H1 (cell line): Measurements from ENCODE around the gene KLHL28. TPM values are rescaled to one million over a fixed set of nuclear protein-coding genes. Genes with fewer than 3 reads are reported as not detected.

ENCODE experiments used
- CTCF ChIA-PET: fragments of 300-600 bp; sonication (Branson Sonifier 250); formaldehyde crosslinking; loops from one replicate; lab custom pipeline; 2021; ENCODE audit not compliant: partially characterized antibody; lab: Charles Lee
- POLR2A ChIA-PET: fragments of 300-600 bp; sonication (Branson Sonifier 250); formaldehyde crosslinking; loops from one replicate; lab custom pipeline; 2021; ENCODE audit warnings: inconsistent platforms; ENCODE audit not compliant: partially characterized antibody; lab: Charles Lee
- DNase-seq, 2 experiments: peaks; one replicate each; pipeline versions ENCODE4 v3.0.0 to v3.0.0-alpha.2; 2010 to 2022; ENCODE audit warnings: low spot score in 2 of 2, low read depth in 1 of 2, mixed read lengths in 1 of 2
- FAIRE-seq: peaks from 2 replicates; lab custom pipeline; 2011; peaks lifted over from hg19 to GRCh38; lab: Jason Lieb, UNC
- H2AFZ ChIP-seq: 2 replicates; pipeline ENCODE4 v1.8.1; 2012; ENCODE audit warnings: low read length, inconsistent platforms
- H2AK5ac ChIP-seq: 2 replicates; pipeline ENCODE4 v1.6.1; 2013; ENCODE audit warnings: low read depth, low read length
- H2BK120ac ChIP-seq: replicated peaks from 2 replicates; pipeline ENCODE3; 2013; ENCODE audit warnings: low read depth, low read length, inconsistent platforms
- H2BK12ac ChIP-seq: 2 replicates; pipeline ENCODE4 v1.6.1; 2013; ENCODE audit warnings: low read depth, low read length
- H2BK15ac ChIP-seq: 2 replicates; pipeline ENCODE4 v1.6.1; 2013; ENCODE audit warnings: low read length
- H2BK20ac ChIP-seq: 2 replicates; pipeline ENCODE4 v1.6.1; 2013; ENCODE audit warnings: low read length
- H2BK5ac ChIP-seq: 2 replicates; pipeline ENCODE4 v1.6.1; 2013; ENCODE audit warnings: low read depth, low read length
- H3K14ac ChIP-seq: 2 replicates; pipeline ENCODE4 v1.6.1; 2013; ENCODE audit warnings: inconsistent platforms; ENCODE audit not compliant: insufficient read length
- H3K18ac ChIP-seq: 2 replicates; pipeline ENCODE4 v1.6.1; 2013; ENCODE audit warnings: low read length; ENCODE audit errors: extremely low read depth
- H3K23ac ChIP-seq: 2 replicates; pipeline ENCODE4 v1.6.1; 2013; ENCODE audit warnings: inconsistent platforms; ENCODE audit not compliant: insufficient read length
- H3K23me2 ChIP-seq: 2 replicates; pipeline ENCODE4 v1.6.1; 2013; ENCODE audit warnings: low read depth, low read length
- H3K27ac ChIP-seq: 2 replicates; pipeline ENCODE4 v1.6.1; 2011; ENCODE audit warnings: low read depth, low read length, inconsistent platforms
- H3K27me3 ChIP-seq, 4 experiments: replicated peaks in 1 of 4; 1 replicate in 1 of 4; 2 replicates in 3 of 4; pipeline versions ENCODE4 v1.6.1 to v1.8.1; 2011 to 2013; ENCODE audit warnings: low read length in 3 of 4, mild to moderate bottlenecking in 3 of 4, inconsistent platforms in 2 of 4, mixed read lengths in 2 of 4, moderate library complexity in 1 of 4; ENCODE audit not compliant: control insufficient read depth in 3 of 4, insufficient read depth in 3 of 4; ENCODE audit errors: extremely low read depth in 1 of 4
- H3K36me3 ChIP-seq, 4 experiments: 2 replicates each; pipeline versions ENCODE4 v1.6.1 to v1.8.1; 2011 to 2013; ENCODE audit warnings: mild to moderate bottlenecking in 4 of 4, low read length in 3 of 4, moderate library complexity in 2 of 4, control low read depth in 1 of 4, inconsistent platforms in 1 of 4; ENCODE audit not compliant: insufficient read depth in 4 of 4, control insufficient read depth in 2 of 4
- H3K4ac ChIP-seq: replicated peaks from 2 replicates; pipeline ENCODE3; 2013; ENCODE audit warnings: low read length, low read depth, mixed read lengths, inconsistent platforms; ENCODE audit not compliant: insufficient read length
- H3K4me1 ChIP-seq, 4 experiments: replicated peaks in 1 of 4; 1 replicate in 1 of 4; 2 replicates in 3 of 4; pipeline versions ENCODE4 v1.6.1 to v1.8.1; 2011 to 2013; ENCODE audit warnings: low read length in 3 of 4, inconsistent platforms in 2 of 4, mixed read lengths in 1 of 4; ENCODE audit not compliant: insufficient read depth in 4 of 4, control insufficient read depth in 3 of 4
- H3K4me2 ChIP-seq, 2 experiments: 2 replicates each; pipeline versions ENCODE4 v1.6.1 to v1.8.1; 2011 to 2013; ENCODE audit warnings: low read depth in 2 of 2, low read length in 2 of 2, control low read depth in 1 of 2, inconsistent platforms in 1 of 2, mild to moderate bottlenecking in 1 of 2; ENCODE audit not compliant: insufficient read depth in 1 of 2
- H3K4me3 ChIP-seq, 4 experiments: fragments of 200-600, 300-600 bp in 1 of 4; sonication (generic), shearing (Covaris generic), sonication (Bioruptor Twin) in 1 of 4; 2 replicates each; pipeline versions ENCODE4 v1.5.1 to v1.8.1; 2011 to 2016; ENCODE audit warnings: low read length in 4 of 4, low read depth in 3 of 4, control low read depth in 2 of 4, inconsistent platforms in 2 of 4, mild to moderate bottlenecking in 2 of 4, mixed read lengths in 1 of 4, moderate library complexity in 1 of 4; ENCODE audit not compliant: insufficient read depth in 2 of 4; ENCODE audit errors: extremely low read depth in 1 of 4
- H3K56ac ChIP-seq: replicated peaks from 2 replicates; pipeline ENCODE3; 2013; ENCODE audit warnings: low read depth, mild to moderate bottlenecking, mixed read lengths, low read length, inconsistent platforms; ENCODE audit not compliant: insufficient read length
- H3K79me1 ChIP-seq: 2 replicates; pipeline ENCODE4 v1.6.1; 2013; ENCODE audit warnings: low read depth, low read length, control low read depth
- H3K79me2 ChIP-seq, 2 experiments: 2 replicates each; pipeline versions ENCODE4 v1.6.1 to v1.8.1; 2012 to 2013; ENCODE audit warnings: low read length in 2 of 2, mild to moderate bottlenecking in 2 of 2, inconsistent platforms in 1 of 2; ENCODE audit not compliant: insufficient read depth in 2 of 2, control insufficient read depth in 1 of 2
- H3K9ac ChIP-seq, 4 experiments: replicated peaks in 1 of 4; 1 replicate in 1 of 4; 2 replicates in 3 of 4; pipeline versions ENCODE4 v1.6.1 to v1.8.1; 2011 to 2013; ENCODE audit warnings: low read depth in 3 of 4, low read length in 3 of 4, control low read depth in 2 of 4, mild to moderate bottlenecking in 2 of 4, moderate library complexity in 2 of 4, inconsistent platforms in 1 of 4; ENCODE audit errors: extremely low read depth in 1 of 4
- H3K9me3 ChIP-seq, 2 experiments: 2 replicates each; pipeline versions ENCODE4 v1.6.1 to v1.8.1; 2012 to 2013; ENCODE audit warnings: mild to moderate bottlenecking in 2 of 2, moderate library complexity in 2 of 2, control low read depth in 1 of 2, inconsistent platforms in 1 of 2, low read depth in 1 of 2, low read length in 1 of 2, mixed read lengths in 1 of 2; ENCODE audit not compliant: insufficient read depth in 2 of 2
- H4K20me1 ChIP-seq, 2 experiments: replicated peaks in 1 of 2; 2 replicates each; pipeline versions ENCODE3 to v1.8.1; 2011 to 2013; ENCODE audit warnings: inconsistent platforms in 2 of 2, low read length in 2 of 2, mild to moderate bottlenecking in 1 of 2; ENCODE audit not compliant: insufficient read depth in 2 of 2, control insufficient read depth in 1 of 2
- H4K5ac ChIP-seq: 2 replicates; pipeline ENCODE4 v1.6.1; 2013; ENCODE audit warnings: low read length, low read depth, mixed read lengths, inconsistent platforms; ENCODE audit not compliant: insufficient read length
- H4K8ac ChIP-seq: 2 replicates; pipeline ENCODE4 v1.8.0; 2013; ENCODE audit warnings: mild to moderate bottlenecking, moderate library complexity, low read length, inconsistent platforms; ENCODE audit not compliant: insufficient read depth; ENCODE audit errors: extremely low read depth
- H4K91ac ChIP-seq: replicated peaks from 2 replicates; pipeline ENCODE3; 2013; ENCODE audit warnings: low read length, mixed read lengths, inconsistent platforms; ENCODE audit not compliant: insufficient read length
- ASH2L ChIP-seq: fragments of 200-600, 300-600 bp; sonication (generic); IDR thresholded peaks from one replicate; pipeline ENCODE4 v1.7.1; 2017; ENCODE audit warnings: low read length
- POLR2AphosphoS5 ChIP-seq: IDR thresholded peaks from 2 replicates; pipeline ENCODE4 v1.6.1; 2011; ENCODE audit warnings: low read depth, low read length
- WGBS, 2 experiments: shearing (Covaris generic) in 1 of 2; methylation state at CpG; one replicate each; pipeline versions ENCODE4 v1.1.6 to v1.1.7; 2013 to 2015; ENCODE audit warnings: low lambda C conversion rate in 2 of 2, mixed read lengths in 2 of 2, inconsistent platforms in 1 of 2, low coverage in 1 of 2, missing lambda C conversion rate in 1 of 2; ENCODE audit not compliant: insufficient replicate concordance in 2 of 2, insufficient coverage in 1 of 2, insufficient read length in 1 of 2; ENCODE audit errors: extremely low coverage in 1 of 2, missing lambda C conversion rate in 1 of 2; 5-methylcytosine and 5-hydroxymethylcytosine counted together
- polyA plus RNA-seq, 7 experiments: library from polyadenylated mRNA; depleted of rRNA in 3 of 7; stranded (reverse) in 5 of 7; unstranded in 2 of 7; fragments of >200 nt in 5 of 7; fragments of 200-250 nt in 2 of 7; gene quantifications; 1 replicate in 5 of 7; 2 replicates in 1 of 7; 4 replicates in 1 of 7; pipeline versions ENCODE4 v1.2.1 to v1.2.3, GENCODE V29; 2011 to 2013; ENCODE audit warnings: missing spikeins in 2 of 7, mixed read lengths in 2 of 7
- total RNA-seq: library from RNA; stranded (reverse); fragmentation: NEBNext Ultra II Directional; extraction: Animal tissue kit (Norgen Biotek cat#: 25700); gene quantifications from 2 replicates; pipeline ENCODE4 v1.2.1, GENCODE V29; 2021

Gene KLHL28
- total and polyA plus RNA-seq, 2 of the 8 experiments (the other 6 are each of a cell fraction or from before 2014, with no cell fraction given): 3.3 to 10.5 TPM

- no peak overlapping the region for H2BK120ac ChIP-seq
- no peak overlapping the region for H2BK20ac ChIP-seq
- H3K79me2 ChIP-seq: peaks cover 0 to 29% of the 10 kb centered on the region in 2 experiments; a peak in 2 of 4 replicates
- no peak for DNase-seq
- H4K8ac ChIP-seq: no peak overlapping the region
- no peak overlapping the region for H3K23ac ChIP-seq
- ChIA-PET POLR2A (no interaction called here), CTCF (no interaction called here)
- H4K91ac ChIP-seq: no peak overlapping the region
- no peaks in the 10 kb centered on the region for H3K4me1 ChIP-seq
- H3K4me3 ChIP-seq: no peak overlapping the region
- no peak overlapping the region for H3K18ac ChIP-seq
- TF ChIP-seq POLR2AphosphoS5 (no peak), ASH2L (no peak)
- FAIRE-seq: no peak
- no peak overlapping the region for H3K9ac ChIP-seq
- no peak overlapping the region for H3K56ac ChIP-seq
- peaks cover 0 to 1% (median 0%) of the 10 kb centered on the region in 4 experiments; a peak in 1 of 7 replicates for H3K27me3 ChIP-seq
- no peak overlapping the region for H2AK5ac ChIP-seq
- no peaks in the 10 kb centered on the region for H3K23me2 ChIP-seq
- H4K5ac ChIP-seq: no peak overlapping the region
- H3K27ac ChIP-seq: no peak overlapping the region
- H3K4me2 ChIP-seq: no peak overlapping the region
- no peak overlapping the region for H2BK15ac ChIP-seq
- H3K9me3 ChIP-seq: no peaks in the 10 kb centered on the region
- no peaks in the 10 kb centered on the region; the same call in 1 of the 2 replicates for H3K79me1 ChIP-seq
- H3K4ac ChIP-seq: no peak overlapping the region
- WGBS, 2 experiments: 79% methylated on average over 3 of the region's 3 CpGs; no CpG with 5 or more reads in 1 of the 2 experiments
- H4K20me1 ChIP-seq: no peaks in the 10 kb centered on the region
- no peak overlapping the region for H2BK5ac ChIP-seq
- H2BK12ac ChIP-seq: no peak overlapping the region
- H3K36me3 ChIP-seq: no peaks in the 10 kb centered on the region
- no peak overlapping the region for H2AFZ ChIP-seq
- H3K14ac ChIP-seq: no peak overlapping the region
Measured at GRCh38 chr14:44981198-44981597, 19.5 kb upstream of the KLHL28 start.
